Suprapubic skin (tissue), 4 donors: Measurements from ENCODE around the gene MYO7A. TPM values are rescaled to one million over a fixed set of nuclear protein-coding genes. Genes with fewer than 3 reads are reported as not detected.
A peak's percentile ranks its signal among the peaks of the same experiment; 100 is the strongest.

Experiments
- DNase-seq, 2 donors: peaks; one replicate each; pipeline ENCODE4 v3.0.0-alpha.2; 2019; ENCODE audit warnings: low spot score in 2 of 2
- H3K27ac ChIP-seq: fragments of 200-600 bp; sonication (generic); one replicate; pipeline ENCODE4 v1.5.1; 2019
- H3K27me3 ChIP-seq: fragments of 200-600 bp; sonication (generic); one replicate; pipeline ENCODE4 v1.5.1; 2019
- H3K36me3 ChIP-seq: fragments of 200-600 bp; sonication (generic); one replicate; pipeline ENCODE4 v1.5.1; 2019
- H3K4me1 ChIP-seq: fragments of 200-600 bp; sonication (generic); one replicate; pipeline ENCODE4 v1.5.1; 2019
- H3K4me3 ChIP-seq: fragments of 200-600 bp; sonication (generic); one replicate; pipeline ENCODE4 v1.5.1; 2019; ENCODE audit warnings: mild to moderate bottlenecking
- H3K9me3 ChIP-seq: fragments of 200-600 bp; sonication (generic); one replicate; pipeline ENCODE4 v1.5.1; 2019
- EP300 ChIP-seq: sonication (generic); formaldehyde crosslinking; IDR thresholded peaks from one replicate; pipeline ENCODE4 v1.6.1; 2017; ENCODE audit warnings: antibody characterized with exemption
- POLR2A ChIP-seq, 2 donors: fragments of 450-650 bp; IDR thresholded peaks; one replicate each; pipeline ENCODE4 v1.6.1; 2017; ENCODE audit warnings: antibody characterized with exemption in 2 of 2, mild to moderate bottlenecking in 2 of 2, moderate library complexity in 2 of 2
- POLR2AphosphoS5 ChIP-seq, 3 donors: sonication (generic); formaldehyde crosslinking; IDR thresholded peaks; one replicate each; pipeline ENCODE4 v1.6.1; 2017; ENCODE audit warnings: antibody characterized with exemption in 3 of 3
- WGBS: methylation state at CpG from one replicate; pipeline ENCODE4 v1.1.5; 2018; 5-methylcytosine and 5-hydroxymethylcytosine counted together
- total RNA-seq, 4 donors: library from RNA; depleted of rRNA; stranded (reverse); fragments of >200 nt; gene quantifications; one replicate each; pipeline ENCODE4 v1.1.0, GENCODE V29; 2016
- TF ChIP-seq, protein P1 (sequence below), 2 donors: fragments of 200-600 bp in 1 of 2; fragments of 450-650 bp in 1 of 2; sonication (generic) in 1 of 2; IDR thresholded peaks; one replicate each; pipeline ENCODE4 v1.5.1; 2016 to 2019; ENCODE audit warnings: antibody characterized with exemption in 2 of 2, mild to moderate bottlenecking in 1 of 2, moderate library complexity in 1 of 2

MYO7A gene
- total RNA-seq, 4 donors from 2014 or later: 0.34 to 2.4 (median 2.0) TPM

DNA sequence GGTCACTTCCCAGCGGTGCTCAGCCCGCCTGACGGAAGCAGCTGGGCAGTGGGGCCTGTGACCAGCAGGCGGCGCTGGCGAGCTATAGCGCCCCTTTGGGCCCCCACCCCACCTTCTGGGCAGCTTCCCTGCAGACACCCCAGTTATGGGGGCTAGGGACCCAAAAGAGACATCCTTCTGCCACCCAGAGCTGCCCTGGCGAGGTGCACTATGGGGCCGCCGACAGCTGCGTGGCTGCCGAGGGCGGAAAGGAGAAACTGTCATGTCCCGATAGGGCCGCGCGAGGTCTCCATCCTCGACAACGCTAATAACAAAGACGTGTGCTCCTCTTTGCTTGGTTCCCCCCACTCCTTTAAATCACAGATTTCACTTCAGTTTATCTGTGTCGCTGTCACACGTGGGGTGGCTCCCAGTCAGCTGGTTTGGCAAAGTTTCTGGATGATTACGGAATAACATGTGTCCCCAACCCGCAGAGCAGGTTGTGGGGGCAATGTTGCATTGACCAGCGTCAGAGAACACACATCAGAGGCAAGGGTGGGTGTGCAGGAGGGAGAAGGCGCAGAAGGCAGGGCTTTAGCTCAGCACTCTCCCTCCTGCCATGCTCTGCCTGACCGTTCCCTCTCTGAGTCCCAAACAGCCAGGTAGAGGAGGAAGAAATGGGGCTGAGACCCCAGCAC lies 673 bp upstream of the MYO7A start:
- peaks cover 19% of the 10 kb centered on the region for H3K4me1 ChIP-seq
- peaks cover 5% of the 10 kb centered on the region for H3K36me3 ChIP-seq
- H3K9me3 ChIP-seq: no peaks in the 10 kb centered on the region
- H3K27ac ChIP-seq: no peak overlapping the region
- TF ChIP-seq, protein P1, sequence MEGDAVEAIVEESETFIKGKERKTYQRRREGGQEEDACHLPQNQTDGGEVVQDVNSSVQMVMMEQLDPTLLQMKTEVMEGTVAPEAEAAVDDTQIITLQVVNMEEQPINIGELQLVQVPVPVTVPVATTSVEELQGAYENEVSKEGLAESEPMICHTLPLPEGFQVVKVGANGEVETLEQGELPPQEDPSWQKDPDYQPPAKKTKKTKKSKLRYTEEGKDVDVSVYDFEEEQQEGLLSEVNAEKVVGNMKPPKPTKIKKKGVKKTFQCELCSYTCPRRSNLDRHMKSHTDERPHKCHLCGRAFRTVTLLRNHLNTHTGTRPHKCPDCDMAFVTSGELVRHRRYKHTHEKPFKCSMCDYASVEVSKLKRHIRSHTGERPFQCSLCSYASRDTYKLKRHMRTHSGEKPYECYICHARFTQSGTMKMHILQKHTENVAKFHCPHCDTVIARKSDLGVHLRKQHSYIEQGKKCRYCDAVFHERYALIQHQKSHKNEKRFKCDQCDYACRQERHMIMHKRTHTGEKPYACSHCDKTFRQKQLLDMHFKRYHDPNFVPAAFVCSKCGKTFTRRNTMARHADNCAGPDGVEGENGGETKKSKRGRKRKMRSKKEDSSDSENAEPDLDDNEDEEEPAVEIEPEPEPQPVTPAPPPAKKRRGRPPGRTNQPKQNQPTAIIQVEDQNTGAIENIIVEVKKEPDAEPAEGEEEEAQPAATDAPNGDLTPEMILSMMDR (IDR thresholded peaks at IDR 0.05): peak; percentile 91 to 96
- TF ChIP-seq EP300 (no peak), POLR2AphosphoS5 (IDR thresholded peaks at IDR 0.05) (no peak), POLR2A (IDR thresholded peaks at IDR 0.05) (no peak)
- no peak for DNase-seq
- no peaks in the 10 kb centered on the region for H3K27me3 ChIP-seq
- 5% methylated on average over 27 of the region's 27 CpGs for WGBS
- H3K4me3 ChIP-seq: peak overlapping the region; percentile 42

DNA sequence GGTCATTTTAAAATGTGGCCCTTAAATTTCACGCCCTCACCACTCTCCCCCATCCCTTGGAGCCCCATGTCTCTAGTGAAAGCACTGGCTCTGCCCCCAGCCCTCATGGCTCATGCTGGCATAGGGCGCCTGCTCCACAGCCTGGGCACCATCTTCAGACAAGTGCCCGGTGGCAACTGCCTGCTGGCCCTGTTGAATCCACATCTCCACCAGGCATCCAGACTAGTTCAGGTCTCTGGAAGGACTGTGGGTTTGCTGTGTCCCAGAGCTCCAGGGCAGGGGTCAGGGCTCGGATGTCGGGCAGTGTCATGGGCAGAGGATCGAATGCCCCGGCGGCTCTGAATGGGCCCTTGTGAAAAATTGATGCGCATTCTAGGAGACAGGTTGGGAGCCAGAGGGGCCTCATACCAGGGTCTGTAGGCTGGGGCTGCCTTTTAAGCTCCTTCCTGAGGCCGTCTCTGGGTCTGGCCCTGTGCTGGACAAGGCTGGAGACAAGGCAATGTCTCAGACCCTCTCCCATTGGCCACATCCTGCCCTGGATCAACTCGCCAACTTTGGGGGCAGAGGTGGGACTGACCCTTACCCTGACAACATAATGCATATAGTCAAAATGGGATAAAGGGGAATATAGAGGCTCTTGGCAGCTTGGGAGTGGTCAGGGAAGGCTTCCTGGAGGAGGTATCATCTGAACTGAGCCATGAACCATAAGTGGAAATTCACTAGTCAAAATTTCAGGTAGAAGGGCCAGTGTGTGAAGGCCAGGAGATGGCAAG lies 1.2 kb downstream of the MYO7A start:
- no peak for DNase-seq
- Histone ChIP-seq H3K36me3 (no peaks in the 10 kb centered on the region), H3K9me3 (no peaks in the 10 kb centered on the region), H3K4me3 (no peak overlapping the region), H3K4me1 (peaks cover 19% of the 10 kb centered on the region), H3K27ac (no peak overlapping the region), H3K27me3 (no peaks in the 10 kb centered on the region)
- 96% methylated on average over 3 of the region's 11 CpGs for WGBS
- TF ChIP-seq POLR2AphosphoS5 (IDR thresholded peaks at IDR 0.05) (no peak), POLR2A (IDR thresholded peaks at IDR 0.05) (no peak), EP300 (no peak)
- TF ChIP-seq, protein P1 (IDR thresholded peaks at IDR 0.05): no peak

DNA sequence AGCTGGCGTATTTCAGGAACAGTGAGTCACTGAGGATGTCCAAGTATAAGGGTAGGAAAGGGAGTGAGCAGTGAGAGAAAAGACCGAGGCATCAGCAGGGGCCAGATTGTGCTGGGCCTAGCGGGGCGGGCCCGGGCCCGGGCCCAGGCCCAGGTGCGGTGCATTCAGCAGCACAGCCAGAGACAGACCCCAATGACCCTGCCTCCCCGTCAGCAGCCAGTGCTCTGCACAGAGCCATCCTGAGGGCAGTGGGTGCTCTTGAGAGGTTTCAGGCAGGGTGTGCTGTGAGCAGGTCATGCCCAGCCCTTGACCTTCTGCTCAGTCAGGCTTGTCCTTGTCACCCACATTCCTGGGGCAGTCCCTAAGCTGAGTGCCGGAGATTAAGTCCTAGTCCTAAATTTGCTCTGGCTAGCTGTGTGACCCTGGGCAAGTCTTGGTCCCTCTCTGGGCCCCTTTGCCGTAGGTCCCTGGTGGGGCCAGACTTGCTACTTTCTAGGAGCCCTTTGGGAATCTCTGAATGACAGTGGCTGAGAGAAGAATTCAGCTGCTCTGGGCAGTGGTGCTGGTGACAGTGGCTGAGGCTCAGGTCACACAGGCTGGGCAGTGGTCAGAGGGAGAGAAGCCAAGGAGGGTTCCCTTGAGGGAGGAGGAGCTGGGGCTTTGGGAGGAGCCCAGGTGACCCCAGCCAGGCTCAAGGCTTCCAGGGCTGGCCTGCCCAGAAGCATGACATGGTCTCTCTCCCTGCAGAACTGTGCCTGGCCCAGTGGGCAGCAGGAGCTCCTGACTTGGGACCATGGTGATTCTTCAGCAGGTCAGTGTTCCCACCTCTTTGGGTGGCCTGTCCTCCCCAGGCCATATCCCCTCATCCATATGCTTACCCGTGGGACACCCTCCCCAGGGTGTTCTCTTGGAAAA lies 2.1 kb downstream of the MYO7A start:
- TF ChIP-seq EP300: no peak
- TF ChIP-seq, protein P1 (IDR thresholded peaks at IDR 0.05): no peak
- no peak for TF ChIP-seq POLR2AphosphoS5 (IDR thresholded peaks at IDR 0.05)
- no peak for TF ChIP-seq POLR2A (IDR thresholded peaks at IDR 0.05)
- Histone ChIP-seq H3K27me3 (no peaks in the 10 kb centered on the region), H3K27ac (no peak overlapping the region), H3K4me1 (peaks cover 19% of the 10 kb centered on the region), H3K9me3 (no peaks in the 10 kb centered on the region), H3K36me3 (no peaks in the 10 kb centered on the region), H3K4me3 (no peak overlapping the region)
- no peak for DNase-seq
- 89% methylated on average over 10 of the region's 11 CpGs for WGBS

DNA sequence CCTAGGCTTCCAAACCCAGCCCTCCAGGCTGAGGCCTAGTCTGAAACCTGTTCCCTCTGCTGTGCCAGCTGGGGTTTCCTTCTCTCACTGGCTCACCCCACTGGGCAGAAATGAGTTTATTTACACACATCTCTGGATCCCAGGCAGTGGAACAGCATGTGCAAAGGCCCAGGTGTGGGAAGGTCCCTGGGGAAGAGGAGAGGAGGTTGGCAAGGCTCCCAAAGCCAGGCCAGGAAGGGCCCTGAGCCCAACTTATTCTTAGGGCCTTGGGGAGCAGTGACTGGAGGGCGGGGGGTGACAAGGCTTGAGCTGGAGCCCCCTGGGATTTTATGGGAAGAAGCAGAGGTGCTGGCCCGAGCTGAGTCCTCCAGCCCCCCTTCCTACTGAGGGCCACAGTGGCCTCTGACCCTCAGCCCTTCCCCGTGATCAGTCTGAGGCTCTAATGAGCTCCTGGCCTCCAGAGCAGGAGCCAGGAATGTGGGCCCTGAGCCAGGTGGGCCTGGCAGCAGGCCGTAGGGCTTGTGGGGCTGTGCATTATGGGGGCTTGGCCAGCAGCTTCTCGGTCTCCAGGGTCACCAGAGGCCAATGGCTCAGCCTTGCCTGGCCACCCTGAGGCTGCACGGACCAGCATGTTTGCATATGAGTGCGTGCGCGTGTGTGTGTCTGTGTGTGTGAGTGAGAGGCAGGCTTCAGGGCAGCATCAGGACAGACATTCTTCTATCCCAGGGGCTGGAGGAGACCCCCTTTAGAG lies 2.9 kb downstream of the MYO7A start:
- H3K4me3 ChIP-seq: no peak overlapping the region
- no peak overlapping the region for H3K27ac ChIP-seq
- DNase-seq: no peak
- 93% methylated on average over 5 of the region's 9 CpGs for WGBS
- no peaks in the 10 kb centered on the region for H3K9me3 ChIP-seq
- no peaks in the 10 kb centered on the region for H3K27me3 ChIP-seq
- TF ChIP-seq, protein P1 (IDR thresholded peaks at IDR 0.05): no peak
- no peak for TF ChIP-seq POLR2AphosphoS5 (IDR thresholded peaks at IDR 0.05)
- peaks cover 19% of the 10 kb centered on the region for H3K4me1 ChIP-seq
- H3K36me3 ChIP-seq: no peaks in the 10 kb centered on the region
